ENCODE data around the gene HSD17B8.

HSD17B8 gene

GRCh38 chr6:33191383-33192104 is 12.9 kb upstream of the HSD17B8 start:
- no peak for DNase-seq (ENCODE audit: low read depth in 2 of 3, low spot score in 1 of 3)

- no peak for DNase-seq (ENCODE audit: low read depth in 2 of 3, low spot score in 1 of 3)
These were observed 12.3 kb upstream of the HSD17B8 start, which contains the start of gene COL11A2 for GRCh38 chr6:33192105-33192646. COL11A2 (minus strand) TSS chr6:33192467; CDS start chr6:33192240, 227 bp downstream.

GRCh38 chr6:33192671-33193602 is 11.5 kb upstream of the HSD17B8 start:
- DNase-seq (ENCODE audit: low read depth in 2 of 3, low spot score in 1 of 3), result no peak

- DNase-seq (ENCODE audit: low read depth in 2 of 3, low spot score in 1 of 3), result no peak
These were observed 10.8 kb upstream of the HSD17B8 start for GRCh38 chr6:33193619-33194018.

GRCh38 chr6:33194431-33194979 is 9.9 kb upstream of the HSD17B8 start:
- no peak for DNase-seq (ENCODE audit: low read depth in 2 of 3, low spot score in 1 of 3)

- no peak for DNase-seq (ENCODE audit: low read depth in 2 of 3, low spot score in 1 of 3)
These were observed 8.9 kb upstream of the HSD17B8 start for GRCh38 chr6:33195304-33196165.

GRCh38 chr6:33197431-33198048 is 6.9 kb upstream of the HSD17B8 start:
- no peak for DNase-seq (ENCODE audit: low read depth in 2 of 3, low spot score in 1 of 3)

- DNase-seq (ENCODE audit: low read depth in 2 of 3, low spot score in 1 of 3), result no peak
These were observed 6.1 kb upstream of the HSD17B8 start for GRCh38 chr6:33198159-33198852.

- no peak for DNase-seq (ENCODE audit: low read depth in 2 of 3, low spot score in 1 of 3)
These were observed 5.5 kb upstream of the HSD17B8 start for GRCh38 chr6:33198853-33199436.

- DNase-seq (ENCODE audit: low read depth in 2 of 3, low spot score in 1 of 3), result peak in 2 of 3 donors; percentile 58 to 75
These were observed 4.7 kb upstream of the HSD17B8 start for GRCh38 chr6:33199687-33200218.

GRCh38 chr6:33200219-33201146 is 4.0 kb upstream of the HSD17B8 start, which contains the start of the genes RXRB and SLC39A7:
RXRB (minus strand) TSS chr6:33200665; CDS start chr6:33200476, 189 bp downstream.
SLC39A7 (plus strand) TSS chr6:33200867; CDS start chr6:33201246, 379 bp downstream.
- peak; percentile 97 to 99 (median 99) for DNase-seq (ENCODE audit: low read depth in 2 of 3, low spot score in 1 of 3)

- DNase-seq (ENCODE audit: low read depth in 2 of 3, low spot score in 1 of 3), result no peak
These were observed 3.3 kb upstream of the HSD17B8 start for GRCh38 chr6:33201147-33201545.

- DNase-seq (ENCODE audit: low read depth in 2 of 3, low spot score in 1 of 3), result no peak
These were observed 2.5 kb upstream of the HSD17B8 start for GRCh38 chr6:33201935-33202334.

GRCh38 chr6:33202799-33203198 is 1.7 kb upstream of the HSD17B8 start:
- DNase-seq (ENCODE audit: low read depth in 2 of 3, low spot score in 1 of 3), result no peak

- no peak for DNase-seq (ENCODE audit: low read depth in 2 of 3, low spot score in 1 of 3)
These were observed 851 bp upstream of the HSD17B8 start for GRCh38 chr6:33203443-33204164.

GRCh38 chr6:33204165-33204414 is 365 bp upstream of the HSD17B8 start:
- no peak for DNase-seq (ENCODE audit: low read depth in 2 of 3, low spot score in 1 of 3)

Data from stimulated activated CD4-positive, alpha-beta T cell treated with anti-CD3 and anti-CD28 coated beads, Interleukin-12 subunit alpha, Interleukin-12 subunit beta, amount 100 ng/mL, for 48 hours (primary cell).